ENCODE data around the gene NDUFB1. TPM values are rescaled to one million over a fixed set of nuclear protein-coding genes. Genes with fewer than 3 reads are reported as not detected.

The NDUFB1 gene
- 200 and 309 TPM in 2 replicates for total RNA-seq

GRCh38 chr14:92121670-92122350 is at the start of gene NDUFB1, which contains the start of gene CPSF2:
Gene NDUFB1, minus strand, starts transcription at chr14:92121706. Its CDS starts 4,069 bp downstream, at chr14:92117637.
Gene CPSF2, plus strand, starts transcription at chr14:92121969. Its CDS starts 9,016 bp downstream, at chr14:92130985.

GRCh38 chr14:92106143-92106926 is 15.2 kb downstream of the NDUFB1 start, which contains the start of gene ATXN3:
Gene ATXN3, minus strand, starts transcription at chr14:92106582. Its CDS starts 30 bp downstream, at chr14:92106552.

Other genes with a start within 250 kb of the NDUFB1 start
- 26.3 and 32.3 TPM in 2 replicates for gene FBLN5, start 174.0 kb downstream of the NDUFB1 start, total RNA-seq
- gene TRIP11, start 81.6 kb downstream of the NDUFB1 start, total RNA-seq: 59.7 and 64.3 TPM in 2 replicates
- gene ATXN3, start 15.1 kb downstream of the NDUFB1 start, total RNA-seq: 36.3 and 76.0 TPM in 2 replicates
- 45.7 and 68.2 TPM in 2 replicates for gene CPSF2, start 263 bp upstream of the NDUFB1 start, total RNA-seq
- under 0.01 TPM in 2 replicates for gene SLC24A4, start 201.5 kb upstream of the NDUFB1 start, total RNA-seq

Measured in articular chondrocyte of knee joint (primary cell).